Neural progenitor cell (in vitro differentiated cells): Measurements from ENCODE around the gene AKNAD1. TPM values are rescaled to one million over a fixed set of nuclear protein-coding genes. Genes with fewer than 3 reads are reported as not detected.

Experiments
- DNase-seq: peaks from one replicate; pipeline ENCODE4 v3.0.0-alpha.2; 2016; ENCODE audit warnings: low spot score
- H2AFZ ChIP-seq: fragments of 200-600 bp; sonication (generic); replicated peaks from 2 replicates; pipeline ENCODE4 v1.6.1; 2016; ENCODE audit warnings: antibody characterized with exemption
- H3F3A ChIP-seq: fragments of 200-600 bp; sonication (generic); 2 replicates; pipeline ENCODE4 v1.6.1; 2016; ENCODE audit warnings: antibody characterized with exemption, low read depth
- H3K27ac ChIP-seq: fragments of 200-600 bp; sonication (generic); 2 replicates; pipeline ENCODE4 v1.5.1; 2016; ENCODE audit warnings: mild to moderate bottlenecking
- H3K27me3 ChIP-seq: fragments of 200-600 bp; sonication (generic); 2 replicates; pipeline ENCODE4 v1.6.1; 2016; ENCODE audit warnings: mild to moderate bottlenecking, moderate library complexity
- H3K36me3 ChIP-seq: fragments of 200-600 bp; sonication (generic); 2 replicates; pipeline ENCODE4 v1.5.1; 2016
- H3K4me1 ChIP-seq: fragments of 200-600 bp; sonication (generic); 2 replicates; pipeline ENCODE4 v1.6.1; 2016; ENCODE audit warnings: mixed run types
- H3K4me2 ChIP-seq: fragments of 200-600 bp; sonication (generic); 2 replicates; pipeline ENCODE4 v1.6.1; 2016
- H3K4me3 ChIP-seq: fragments of 200-600 bp; sonication (generic); 2 replicates; pipeline ENCODE4 v1.5.1; 2016
- H3K79me2 ChIP-seq: fragments of 200-600 bp; sonication (generic); 2 replicates; pipeline ENCODE4 v1.6.1; 2016; ENCODE audit warnings: low read depth
- H3K9ac ChIP-seq: fragments of 200-600 bp; sonication (generic); 2 replicates; pipeline ENCODE4 v1.6.1; 2016
- H3K9me3 ChIP-seq: fragments of 200-600 bp; sonication (generic); 2 replicates; pipeline ENCODE4 v1.5.1; 2016; ENCODE audit warnings: low read depth
- H4K20me1 ChIP-seq: fragments of 200-600 bp; sonication (generic); 2 replicates; pipeline ENCODE4 v1.6.1; 2016; ENCODE audit warnings: low read depth
- H3K27ac Mint-ChIP-seq: 3 replicates; pipeline ENCODE4 v1.8.0; 2021; ENCODE audit warnings: mixed read lengths
- H3K27me3 Mint-ChIP-seq: 2 replicates; pipeline ENCODE4 v1.8.0; 2022; ENCODE audit warnings: low read depth, mild to moderate bottlenecking, inconsistent platforms, moderate library complexity, mixed read lengths; ENCODE audit not compliant: insufficient read depth
- H3K36me3 Mint-ChIP-seq: 3 replicates; pipeline ENCODE4 v1.8.0; 2021; ENCODE audit warnings: mixed read lengths
- H3K4me1 Mint-ChIP-seq: 3 replicates; pipeline ENCODE4 v1.8.0; 2021; ENCODE audit warnings: mixed read lengths
- H3K4me3 Mint-ChIP-seq: 3 replicates; pipeline ENCODE4 v1.8.0; 2021; ENCODE audit warnings: mild to moderate bottlenecking, moderate library complexity, mixed read lengths
- H3K9me3 Mint-ChIP-seq: 3 replicates; pipeline ENCODE4 v1.8.0; 2020; ENCODE audit warnings: mixed read lengths
- CTCF ChIP-seq: fragments of 200-600 bp; sonication (generic); IDR thresholded peaks from 2 replicates; pipeline ENCODE4 v1.5.1; 2017; ENCODE audit warnings: antibody characterized with exemption, mild to moderate bottlenecking
- EZH2 ChIP-seq: fragments of 200-600 bp; sonication (generic); IDR thresholded peaks from 2 replicates; pipeline ENCODE4 v1.6.1; 2017; ENCODE audit warnings: antibody characterized with exemption, mild to moderate bottlenecking, moderate library complexity
- EZH2phosphoT487 ChIP-seq: fragments of 200-600 bp; sonication (generic); IDR thresholded peaks from 2 replicates; pipeline ENCODE4 v1.6.1; 2017; ENCODE audit warnings: antibody characterized with exemption
- total RNA-seq: library from RNA; depleted of rRNA; stranded (reverse); fragments of >200 nt; gene quantifications from 2 replicates; pipeline ENCODE4 v1.2.3, GENCODE V29; 2015; ENCODE audit warnings: low replicate concordance

AKNAD1 gene
- total RNA-seq, 1 donor from 2014 or later, result not detected

- no peaks in the 10 kb centered on the region for H3K9me3 Mint-ChIP-seq
- Histone ChIP-seq H3F3A (no peaks in the 10 kb centered on the region), H4K20me1 (no peaks in the 10 kb centered on the region), H3K36me3 (no peaks in the 10 kb centered on the region), H3K4me1 (no peaks in the 10 kb centered on the region), H2AFZ (no peak overlapping the region), H3K9me3 (no peaks in the 10 kb centered on the region), H3K27me3 (no peaks in the 10 kb centered on the region), H3K9ac (no peak overlapping the region), H3K4me2 (no peak overlapping the region), H3K27ac (no peak overlapping the region), H3K79me2 (no peaks in the 10 kb centered on the region), H3K4me3 (no peak overlapping the region)
- peak overlapping the region; percentile 87 for H3K27ac Mint-ChIP-seq
- peaks cover 25% of the 10 kb centered on the region for H3K4me1 Mint-ChIP-seq
- no peak for TF ChIP-seq EZH2phosphoT487
- no peak for TF ChIP-seq CTCF
- TF ChIP-seq EZH2, result no peak
- DNase-seq, result no peak
- H3K4me3 Mint-ChIP-seq, result no peak overlapping the region
- peaks cover 4% of the 10 kb centered on the region for H3K27me3 Mint-ChIP-seq
- no peaks in the 10 kb centered on the region for H3K36me3 Mint-ChIP-seq
These were observed 27.4 kb downstream of the AKNAD1 start for GRCh38 chr1:108829498-108829916.

GRCh38 chr1:108828074-108828961 lies 28.6 kb downstream of the AKNAD1 start:
- Histone ChIP-seq H3K9ac (no peak overlapping the region), H3K79me2 (no peaks in the 10 kb centered on the region), H4K20me1 (no peaks in the 10 kb centered on the region), H3K27me3 (no peaks in the 10 kb centered on the region), H2AFZ (peak overlapping the region; percentile 43), H3K4me3 (no peak overlapping the region), H3K36me3 (no peaks in the 10 kb centered on the region), H3F3A (no peaks in the 10 kb centered on the region), H3K4me2 (no peak overlapping the region), H3K4me1 (no peaks in the 10 kb centered on the region), H3K27ac (no peak overlapping the region), H3K9me3 (no peaks in the 10 kb centered on the region)
- no peak overlapping the region for H3K4me3 Mint-ChIP-seq
- DNase-seq, result peak; percentile 92
- H3K27me3 Mint-ChIP-seq, result peaks cover 2% of the 10 kb centered on the region
- H3K9me3 Mint-ChIP-seq, result no peaks in the 10 kb centered on the region
- H3K4me1 Mint-ChIP-seq, result peaks cover 25% of the 10 kb centered on the region
- peak overlapping the region; percentile 44 for H3K27ac Mint-ChIP-seq
- no peaks in the 10 kb centered on the region for H3K36me3 Mint-ChIP-seq
- TF ChIP-seq CTCF (peak; percentile 84), EZH2phosphoT487 (no peak)

- no peaks in the 10 kb centered on the region for H3K27me3 ChIP-seq
- H3F3A ChIP-seq, result no peaks in the 10 kb centered on the region
- no peaks in the 10 kb centered on the region for H4K20me1 ChIP-seq
- Mint-ChIP-seq H3K4me3 (no peak overlapping the region), H3K27ac (no peak overlapping the region), H3K9me3 (no peaks in the 10 kb centered on the region), H3K36me3 (no peaks in the 10 kb centered on the region), H3K27me3 (peaks cover 3% of the 10 kb centered on the region), H3K4me1 (peaks cover 28% of the 10 kb centered on the region)
- no peak overlapping the region for H3K4me2 ChIP-seq
- TF ChIP-seq CTCF (no peak), EZH2 (no peak), EZH2phosphoT487 (no peak)
- H3K9me3 ChIP-seq, result no peaks in the 10 kb centered on the region
- H3K4me3 ChIP-seq, result no peak overlapping the region
- no peak overlapping the region for H2AFZ ChIP-seq
- DNase-seq, result no peak
- H3K27ac ChIP-seq, result no peak overlapping the region
- no peaks in the 10 kb centered on the region for H3K79me2 ChIP-seq
- no peaks in the 10 kb centered on the region for H3K4me1 ChIP-seq
- H3K36me3 ChIP-seq, result no peaks in the 10 kb centered on the region
- H3K9ac ChIP-seq, result no peak overlapping the region
These were observed 30.7 kb downstream of the AKNAD1 start for GRCh38 chr1:108826081-108826635.
